GM18502 (cell line): ENCODE measurements around the gene ALDH3A2.

Experiments used
- ATAC-seq: cut with Tn5 transposase; IDR thresholded peaks from one replicate; pipeline ENCODE4 v1.9.1; 2021; ENCODE audit warnings: mild to moderate bottlenecking; ENCODE audit not compliant: unreplicated experiment, poor library complexity

ALDH3A2 gene

DNA sequence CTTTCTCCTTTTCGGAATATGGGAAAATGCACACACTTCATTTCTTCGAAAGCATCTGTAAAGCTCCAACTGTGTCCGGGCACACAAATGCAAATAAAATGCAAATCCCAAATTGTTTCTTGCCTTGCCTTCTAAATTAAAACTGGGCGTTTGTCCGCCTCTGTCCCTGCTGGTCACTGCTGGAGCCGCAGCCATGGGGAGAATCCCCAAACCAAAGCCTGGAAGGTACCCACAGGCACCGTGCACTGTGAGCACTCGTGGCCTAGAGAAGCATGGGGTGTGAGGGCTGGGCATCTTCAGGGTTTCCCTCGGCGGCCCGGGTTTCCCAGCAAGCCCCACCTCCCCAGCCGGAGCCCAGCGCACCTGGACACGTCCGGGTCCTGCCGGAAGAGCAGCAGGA is 64.9 kb downstream of the ALDH3A2 start:
- no peak for ATAC-seq

DNA sequence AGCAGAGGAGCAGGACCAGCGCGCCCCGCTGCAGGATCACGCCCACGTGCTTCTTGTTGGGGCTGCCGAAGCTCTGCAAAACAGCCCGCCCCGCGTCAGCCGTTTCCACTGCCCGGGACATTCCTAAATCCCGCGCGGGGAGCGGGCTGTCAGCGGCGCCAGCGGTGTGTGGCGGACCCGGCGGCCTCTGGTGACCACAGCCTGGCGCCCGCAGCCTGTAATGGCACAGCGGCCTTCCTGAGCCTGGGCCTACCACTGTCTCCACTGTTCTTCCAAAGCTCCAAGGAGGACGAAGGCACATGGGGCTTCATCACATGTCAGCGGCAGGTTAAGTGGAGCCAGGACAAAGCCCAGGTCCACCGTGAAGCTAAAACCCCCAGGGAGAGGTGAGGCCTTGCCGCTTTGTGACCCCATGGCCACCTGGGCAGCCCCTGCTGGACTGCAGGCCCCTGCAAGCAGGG is 65.4 kb downstream of the ALDH3A2 start:
- ATAC-seq = no peak

DNA sequence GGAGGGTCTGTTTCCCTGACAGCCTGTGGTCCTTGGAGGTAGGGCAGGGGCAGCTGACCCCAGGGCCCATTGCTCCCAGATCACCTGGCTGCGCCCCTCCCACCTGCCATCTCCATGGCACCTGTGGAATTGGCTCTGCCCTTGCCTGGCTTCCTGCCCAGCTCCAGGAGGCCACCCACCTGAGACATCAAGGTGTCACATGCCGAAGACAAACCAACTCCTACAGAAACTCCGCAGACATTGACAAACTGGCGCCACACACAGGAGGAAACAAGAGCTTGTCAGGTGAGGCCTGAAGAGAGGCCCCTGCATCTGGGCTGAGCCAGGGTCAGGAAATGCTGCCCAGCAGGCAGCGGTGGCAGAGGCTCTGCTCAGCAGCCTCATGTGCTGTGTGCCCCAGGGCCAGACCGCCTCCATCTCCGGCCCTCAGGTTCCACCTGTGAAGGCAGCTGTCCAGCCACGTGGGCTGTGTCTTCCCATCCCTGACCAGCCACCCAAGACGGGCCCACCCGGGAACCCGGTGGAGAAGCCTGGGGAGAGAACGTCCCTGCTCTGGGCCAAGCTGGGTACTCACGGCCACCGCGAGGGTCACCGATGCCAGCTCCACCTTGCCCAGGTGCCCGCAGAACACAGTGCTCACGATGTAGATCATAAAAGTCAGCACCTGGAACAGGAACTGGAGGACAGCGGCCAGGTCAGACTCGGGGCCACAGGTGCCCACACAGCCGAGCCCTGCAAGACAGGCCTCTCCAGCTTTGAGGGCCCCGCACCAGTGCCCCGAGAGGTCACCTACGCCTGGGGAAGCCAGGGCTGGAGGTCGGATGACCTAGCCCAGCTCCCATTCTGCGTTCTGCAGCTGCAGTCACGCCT is 66.2 kb downstream of the ALDH3A2 start:
- no peak for ATAC-seq

DNA sequence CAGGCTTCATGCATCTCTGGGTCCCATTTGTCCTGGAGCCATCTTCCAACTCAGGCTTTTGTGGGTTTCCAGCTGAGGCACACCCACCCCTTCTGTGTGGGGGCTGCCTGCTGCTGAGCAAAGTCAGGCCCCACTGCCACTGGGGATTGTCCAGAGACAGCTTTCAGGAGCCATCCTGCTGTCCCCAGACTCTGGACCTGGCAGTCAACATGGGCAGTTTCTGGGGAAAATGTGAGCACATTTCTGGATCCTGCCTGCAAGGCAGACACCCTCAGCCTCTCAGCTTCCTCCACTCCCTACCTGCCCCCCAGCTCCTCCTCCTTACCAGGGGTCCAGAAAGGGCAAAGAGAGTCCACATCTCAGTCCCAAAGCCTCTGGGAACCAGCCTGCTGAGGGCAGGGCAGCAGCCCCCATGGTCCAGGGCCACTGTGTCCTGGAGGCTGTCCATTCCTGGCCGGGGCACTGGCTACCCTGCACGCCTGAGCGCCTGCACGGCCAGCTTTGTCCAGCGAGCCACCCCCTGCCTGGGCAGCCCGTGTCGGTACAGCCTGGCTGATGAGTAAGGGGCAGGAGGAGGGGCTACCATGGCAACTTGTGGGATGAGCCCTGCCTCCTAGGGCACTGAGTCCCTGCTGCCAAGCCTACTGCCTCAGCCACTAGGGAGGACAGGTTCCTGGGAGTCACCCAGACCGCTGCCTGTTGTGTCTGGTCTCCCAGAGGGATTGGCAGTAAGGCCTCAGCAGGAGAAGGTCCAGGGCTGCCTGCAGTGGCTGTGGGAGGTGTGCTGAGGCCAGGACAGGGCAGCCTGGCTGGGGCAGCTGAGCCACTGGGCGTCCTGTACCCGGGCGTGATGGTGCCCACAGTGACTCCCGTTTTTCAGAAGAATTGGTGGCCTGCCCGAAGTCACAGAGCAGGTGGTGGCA is 67.8 kb downstream of the ALDH3A2 start, which contains the start of gene SLC47A2:
Gene SLC47A2 (minus strand): TSS at position 477 of the 923 bp plus-strand sequence. CDS start 29 bp downstream, at position 448.
- no peak for ATAC-seq

DNA sequence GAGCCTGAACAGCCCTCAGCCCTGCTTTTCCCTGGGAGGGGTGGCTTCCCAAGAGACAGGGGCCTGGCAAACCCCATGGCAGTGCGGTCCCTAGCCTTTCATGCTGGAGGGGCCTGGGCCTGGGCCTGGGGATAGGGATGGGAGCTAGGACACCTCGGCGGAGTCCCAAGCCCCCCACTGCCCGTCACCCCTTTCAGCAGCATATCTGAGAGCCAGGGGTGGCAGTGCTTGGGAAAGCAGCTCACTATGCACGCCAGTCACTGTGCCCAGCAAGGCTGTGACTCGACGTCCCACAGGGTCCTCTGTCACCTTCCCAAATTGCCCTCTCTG is 68.4 kb downstream of the ALDH3A2 start:
- no peak for ATAC-seq

DNA sequence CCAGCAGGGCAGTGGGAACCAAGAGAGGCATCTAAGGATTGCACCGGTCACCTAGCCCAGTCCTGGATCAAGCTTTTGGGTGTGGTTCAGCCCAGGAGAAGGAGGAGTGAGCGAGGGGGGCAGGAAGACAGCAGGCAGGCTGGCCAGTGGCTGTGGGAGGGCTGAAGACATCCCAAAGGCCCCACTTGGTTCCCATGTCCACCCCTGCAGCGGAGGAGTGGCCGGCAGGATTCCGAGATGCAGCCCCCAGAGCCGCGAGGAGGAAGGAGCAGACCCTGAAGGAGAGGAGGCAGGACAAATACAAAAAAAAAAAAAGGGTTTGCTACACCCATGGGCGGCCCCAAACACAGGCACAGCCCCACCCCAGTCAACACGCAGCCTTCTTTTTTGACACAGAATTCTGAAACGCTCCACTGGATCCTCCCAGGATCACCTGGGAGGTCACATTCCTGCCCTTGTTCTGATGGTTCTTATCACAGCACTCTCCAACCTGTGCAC is 68.9 kb downstream of the ALDH3A2 start:
- ATAC-seq = no peak

DNA sequence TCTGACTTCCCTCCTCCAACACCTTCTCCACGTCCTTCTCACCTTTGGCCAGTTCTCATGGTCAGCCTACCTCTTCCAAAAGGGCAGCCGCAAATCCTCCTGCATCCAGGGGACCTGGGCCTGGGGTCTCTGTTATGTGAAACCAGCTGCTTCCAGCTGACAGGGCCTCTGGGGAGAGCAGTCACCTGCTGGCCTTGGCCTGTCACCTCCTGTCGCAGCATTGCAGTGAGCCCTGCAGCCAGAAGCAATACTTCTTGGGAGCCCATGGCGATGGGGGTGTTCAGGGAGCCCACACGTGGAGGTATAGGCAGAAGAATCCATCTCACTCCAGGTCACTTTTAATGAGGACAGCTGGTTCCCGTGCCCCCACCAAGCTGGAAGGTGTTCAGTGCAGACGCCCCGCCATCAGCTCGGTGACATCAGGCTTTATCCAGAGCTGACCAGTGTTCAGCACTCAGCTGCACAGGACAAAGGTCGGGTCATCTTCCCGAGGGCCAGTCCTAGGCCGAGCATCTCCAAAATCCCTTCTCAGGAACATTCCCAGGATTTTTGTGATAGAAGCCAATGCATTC is 69.6 kb downstream of the ALDH3A2 start:
- no peak for ATAC-seq

DNA sequence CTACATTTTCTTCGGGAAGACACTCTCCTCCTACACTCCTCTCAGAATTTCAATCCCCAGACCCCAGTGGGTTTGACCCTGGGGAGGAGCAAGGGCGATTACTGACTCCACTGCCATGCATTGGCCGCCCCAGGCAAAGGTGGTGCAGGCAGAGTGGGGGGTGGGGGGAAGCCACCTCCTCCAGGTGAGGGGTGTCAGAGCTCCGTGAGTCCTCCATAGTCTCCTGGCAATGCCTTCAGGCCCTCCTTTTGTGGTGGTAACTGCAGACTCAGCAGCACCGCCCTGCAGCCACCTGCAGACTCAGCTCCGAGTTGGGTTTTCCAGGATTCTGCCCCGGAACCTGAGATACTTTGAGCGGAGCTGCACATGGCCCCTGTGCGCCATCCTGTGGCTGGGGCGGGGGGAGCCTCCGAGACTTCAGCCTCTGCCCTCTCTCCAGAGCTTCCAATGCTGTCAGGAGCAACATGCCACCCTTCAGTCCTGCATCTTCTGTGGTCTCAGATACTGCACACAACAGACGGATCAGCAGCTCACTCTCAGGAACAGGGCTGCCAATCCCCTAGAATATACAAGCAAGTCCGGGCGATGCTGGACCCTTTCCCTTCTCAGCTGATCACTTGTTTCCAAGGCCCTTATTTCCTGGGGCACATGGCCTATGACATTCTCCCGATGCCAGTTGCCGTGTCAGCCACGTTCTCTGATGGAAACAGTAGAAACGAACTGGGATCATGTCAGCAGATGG is 70.2 kb downstream of the ALDH3A2 start:
- no peak for ATAC-seq

DNA sequence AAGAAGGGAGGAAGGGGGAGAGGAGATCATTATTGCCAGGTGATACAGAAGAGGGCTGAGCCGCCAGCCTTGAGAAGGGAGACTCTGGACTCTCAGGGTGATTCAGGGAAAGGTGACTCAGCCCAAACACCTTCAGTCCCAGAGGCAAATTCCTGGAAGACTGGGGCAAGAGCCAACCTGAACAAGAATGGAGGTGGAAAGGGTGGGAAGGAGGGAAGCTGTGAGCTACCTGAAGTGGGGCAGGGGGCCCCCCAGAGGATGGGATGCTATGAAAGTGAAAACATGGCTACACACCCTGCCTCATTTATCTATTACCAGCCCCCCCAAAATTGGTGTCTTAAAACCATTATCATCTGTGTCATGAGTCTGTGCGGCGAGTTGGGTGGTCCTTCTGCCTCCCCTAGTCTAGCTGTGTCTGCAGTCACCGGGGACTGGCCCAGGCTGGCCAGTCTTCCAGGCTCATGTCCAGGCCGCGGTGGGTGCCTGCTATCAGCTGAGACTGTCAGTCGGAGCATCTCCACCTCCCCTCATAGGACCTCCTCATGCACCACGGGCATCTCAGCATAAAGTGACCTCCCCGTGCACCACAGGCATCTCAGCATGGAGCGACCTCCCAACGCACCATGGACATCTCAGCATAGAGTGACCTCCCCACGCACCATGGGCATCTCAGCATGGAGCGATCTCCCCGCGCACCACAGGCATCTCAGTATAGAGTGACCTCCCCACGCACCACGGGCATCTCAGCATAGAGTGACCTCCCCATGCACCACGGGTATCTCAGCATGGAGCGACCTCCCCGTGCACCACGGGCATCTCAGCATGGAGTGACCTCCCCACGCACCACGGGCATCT is 71.0 kb downstream of the ALDH3A2 start:
- ATAC-seq = no peak

DNA sequence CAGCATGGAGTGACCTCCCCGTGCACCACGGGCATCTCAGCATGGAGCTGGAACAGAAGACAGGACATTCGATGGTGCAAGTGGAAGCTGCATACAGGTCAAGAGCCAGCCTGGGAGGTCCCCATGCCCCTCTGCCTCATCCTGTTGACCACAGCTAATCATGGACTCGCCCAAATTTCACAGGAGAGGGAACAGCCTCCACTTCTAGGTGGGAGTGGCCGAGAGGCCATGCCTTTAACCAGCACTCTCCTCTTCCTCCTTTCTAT is 71.6 kb downstream of the ALDH3A2 start:
- ATAC-seq = no peak

DNA sequence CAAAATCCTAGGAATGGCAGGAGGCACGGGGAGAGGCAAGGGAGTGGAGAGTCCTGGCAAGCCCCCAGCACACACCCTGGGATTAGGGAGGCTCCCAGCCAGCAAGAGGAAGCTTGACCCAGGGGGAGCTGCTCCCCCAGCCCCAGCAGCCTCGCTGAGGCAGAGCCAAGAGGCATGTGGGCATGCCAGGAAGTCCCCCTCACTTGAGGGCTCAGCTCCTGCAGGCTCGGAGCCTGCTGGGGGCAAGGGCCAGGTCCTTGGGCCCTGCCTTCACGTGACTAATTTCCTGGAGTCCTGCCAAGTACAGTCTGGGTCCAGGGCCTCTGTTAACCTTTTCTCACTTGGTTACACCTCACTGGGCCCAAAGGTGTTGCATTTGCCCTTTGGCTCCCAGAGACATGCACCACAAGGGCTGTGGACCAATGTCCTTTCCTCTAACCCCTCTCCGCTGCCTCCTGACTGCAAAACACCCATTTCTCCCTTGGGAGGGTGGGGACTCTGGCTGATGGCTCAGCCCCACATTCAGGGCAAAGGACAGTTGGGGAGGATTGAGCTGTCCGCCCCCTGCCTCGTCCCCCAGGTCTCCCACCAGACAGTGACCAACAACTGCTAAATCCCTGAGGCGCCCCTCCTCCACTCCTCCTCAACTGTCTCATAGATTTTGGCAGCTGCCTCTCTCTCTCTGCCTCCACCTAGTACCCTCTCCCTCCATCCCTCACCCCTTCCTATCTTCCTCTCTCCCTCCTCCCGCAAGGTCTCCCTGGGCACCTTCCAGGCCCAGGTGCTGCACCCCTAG is 72.3 kb downstream of the ALDH3A2 start:
- ATAC-seq = no peak

DNA sequence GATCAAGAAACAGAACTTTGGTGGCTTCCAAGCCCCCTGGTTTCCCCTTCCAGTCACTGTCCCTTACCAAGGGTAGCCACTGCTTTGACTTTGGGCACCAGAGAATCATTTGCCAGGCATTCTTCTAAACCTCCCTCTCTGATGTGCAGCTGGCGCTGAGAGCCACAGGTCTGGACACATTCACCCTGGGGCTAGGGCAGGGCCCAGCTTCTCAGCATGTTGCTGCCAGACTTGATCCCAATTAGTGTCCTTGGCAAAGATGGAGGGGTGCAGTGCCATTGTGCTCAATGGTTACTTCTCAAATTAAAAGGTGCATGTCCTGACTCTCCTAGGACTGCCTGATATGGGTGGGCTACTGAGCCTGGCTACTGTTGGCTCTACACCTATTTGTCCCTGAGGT is 75.4 kb downstream of the ALDH3A2 start:
- ATAC-seq = no peak

DNA sequence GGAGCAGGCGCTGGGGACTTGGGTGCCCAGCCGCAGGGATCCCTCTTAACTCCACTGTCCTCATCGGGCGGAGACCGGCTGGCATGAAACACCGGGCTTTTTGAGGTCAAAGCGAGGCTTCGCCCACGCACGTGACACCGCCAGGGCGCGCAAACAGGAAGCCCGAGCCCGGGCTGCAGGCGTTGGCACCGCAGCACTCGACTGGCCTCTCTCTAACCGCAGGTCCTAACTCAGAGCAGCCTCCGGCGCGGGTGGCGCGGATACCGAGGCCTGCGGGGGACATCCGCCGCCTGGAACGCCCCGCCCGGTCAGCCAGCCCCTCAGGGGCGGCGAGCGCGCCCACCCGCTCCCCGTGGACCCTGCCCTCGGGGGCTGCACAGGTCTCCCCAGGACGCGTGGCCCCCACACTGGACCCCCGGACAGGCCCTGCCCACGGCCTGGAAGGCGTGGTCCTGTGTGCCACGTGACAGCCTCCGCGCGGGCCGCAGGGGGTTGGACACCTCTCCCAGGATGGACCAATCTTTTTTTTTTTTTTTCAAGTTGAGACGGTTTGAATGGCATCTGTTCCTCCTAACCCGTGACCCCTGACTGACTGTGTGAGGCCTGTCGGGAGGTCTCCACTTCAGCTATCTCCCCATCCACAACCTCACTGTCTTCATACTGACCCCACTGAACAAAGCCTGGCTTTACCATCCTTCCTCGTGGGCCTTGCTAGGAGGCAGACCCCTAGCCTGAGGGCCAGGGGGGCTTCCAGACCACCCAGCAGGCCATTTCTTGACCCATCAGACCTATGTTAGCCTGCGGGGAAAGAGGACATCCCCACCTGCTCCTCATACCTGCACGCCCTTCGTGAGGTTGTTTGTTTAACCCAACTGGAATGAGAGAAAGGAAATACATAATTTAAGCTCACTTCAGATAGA is 76.2 kb downstream of the ALDH3A2 start:
- no peak for ATAC-seq

DNA sequence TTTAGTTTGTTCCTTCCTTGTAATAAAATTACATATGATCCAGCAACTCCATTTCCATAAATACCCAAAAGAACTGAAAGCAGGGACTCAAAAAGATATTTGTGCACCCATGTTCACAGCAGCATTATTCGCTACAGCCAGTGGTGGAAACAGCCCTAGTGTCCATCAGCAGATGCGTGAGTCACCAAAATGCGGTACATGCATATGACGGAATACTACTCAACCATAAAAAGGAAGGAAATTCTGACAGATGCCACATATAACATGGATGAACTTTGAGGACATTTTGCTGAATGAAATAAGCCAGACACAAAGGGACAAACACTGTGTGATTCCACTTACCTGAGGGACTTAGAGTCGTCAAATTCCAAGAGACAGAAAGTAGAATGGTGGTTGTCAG is 76.9 kb downstream of the ALDH3A2 start:
- no peak for ATAC-seq

DNA sequence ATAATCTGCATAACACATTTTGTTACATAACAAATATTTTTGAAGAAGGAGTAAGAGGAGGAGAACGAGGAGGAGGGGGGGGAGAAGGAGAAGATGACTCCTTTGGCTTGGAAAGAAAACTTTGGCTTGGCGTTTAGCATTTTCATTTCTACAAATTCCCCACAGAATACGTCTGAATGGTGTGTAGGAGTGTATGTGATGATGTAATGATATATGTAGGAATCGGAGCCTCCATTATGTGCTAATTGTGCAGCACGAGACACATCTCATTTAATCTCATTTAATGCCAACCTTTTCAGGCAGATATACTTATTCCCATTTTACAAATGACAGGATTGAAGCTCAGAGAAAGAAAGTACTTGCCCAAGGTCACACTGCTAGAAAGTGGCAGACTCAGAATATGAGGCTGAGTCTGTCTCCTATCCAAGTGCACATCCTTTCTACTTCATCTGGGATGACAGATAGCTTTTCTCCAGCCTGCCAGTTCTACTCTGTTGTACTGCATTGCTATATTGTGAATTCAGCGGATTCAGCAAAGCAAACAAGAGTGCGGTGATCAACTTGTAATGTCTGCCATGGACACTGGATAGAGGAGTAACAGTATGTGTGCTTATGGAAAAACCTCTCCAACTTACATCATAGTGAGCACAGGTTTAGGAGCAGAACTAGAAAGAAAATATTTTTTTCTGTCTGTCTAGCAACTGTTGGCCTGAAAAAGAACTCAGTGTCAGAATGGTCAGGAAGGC is 78.3 kb downstream of the ALDH3A2 start:
- ATAC-seq = no peak
